ENCODE results near the gene PDCD10. TPM values are rescaled to one million over a fixed set of nuclear protein-coding genes. Genes with fewer than 3 reads are reported as not detected.
A peak's percentile ranks its signal among the peaks of the same experiment; 100 is the strongest.

PDCD10 gene
- total and polyA plus RNA-seq, 7 experiments from 2014 or later: 31.5 to 85.0 (median 47.1) TPM

GRCh38 chr3:167731393-167731792 lies 3.3 kb downstream of the PDCD10 start:
- intact Hi-C loops (cut with micrococcal nuclease): loop anchor here (5.0 to 10.0 kb wide), 2 partner anchors 34 to 363 kb away; partner anchors contain the start of gene GOLIM4 (in 1 of the 2)
- H3K27ac Mint-ChIP-seq: peak overlapping the region in 1 of 9 donors; percentile 33
- H3K9me3 Mint-ChIP-seq: no peaks in the 10 kb centered on the region
- POLR2A ChIA-PET: no interaction called here
- H3K36me3 Mint-ChIP-seq: peaks cover 0 to 8% (median 0%) of the 10 kb centered on the region in 5 donors
- no peak overlapping the region for H3K4me3 ChIP-seq (ENCODE audit: low read length)
- ATAC-seq (no peak), DNase-seq (no peak)
- CTCF ChIA-PET: no interaction called here
- no peaks in the 10 kb centered on the region for H3K27me3 ChIP-seq (ENCODE audit: control insufficient read depth in 2 of 2, insufficient read depth in 2 of 2, low read length in 2 of 2)
- peaks cover 36 to 48% (median 40%) of the 10 kb centered on the region in 7 donors for H3K4me1 Mint-ChIP-seq
- no peaks in the 10 kb centered on the region for H3K9me3 ChIP-seq (ENCODE audit: control insufficient read depth in 2 of 3, low read length in 3 of 3)
- peaks cover 20 to 30% of the 10 kb centered on the region in 2 donors for H3K4me1 ChIP-seq (ENCODE audit: control insufficient read depth in 2 of 2, insufficient read depth in 2 of 2, low read length in 2 of 2)
- H3K36me3 ChIP-seq (ENCODE audit: control insufficient read depth in 2 of 3, insufficient read depth in 3 of 3, low read length in 3 of 3): peaks cover 0 to 4% (median 0%) of the 10 kb centered on the region in 3 experiments
- H3K27me3 Mint-ChIP-seq: no peaks in the 10 kb centered on the region
- H3K4me3 Mint-ChIP-seq: peak overlapping the region in 6 of 10 donors; percentile 4 to 58 (median 39)
- no peak overlapping the region for H3K27ac ChIP-seq (ENCODE audit: low read depth, low read length)

- Histone ChIP-seq H3K36me3 (ENCODE audit: control insufficient read depth in 2 of 3, insufficient read depth in 3 of 3, low read length in 3 of 3) (no peaks in the 10 kb centered on the region), H3K4me1 (ENCODE audit: control insufficient read depth in 2 of 2, insufficient read depth in 2 of 2, low read length in 2 of 2) (peaks cover 15 to 24% of the 10 kb centered on the region in 2 donors), H3K27me3 (ENCODE audit: control insufficient read depth in 2 of 2, insufficient read depth in 2 of 2, low read length in 2 of 2) (no peaks in the 10 kb centered on the region), H3K4me3 (ENCODE audit: low read length) (no peak overlapping the region), H3K9me3 (ENCODE audit: control insufficient read depth in 2 of 3, low read length in 3 of 3) (no peaks in the 10 kb centered on the region), H3K27ac (ENCODE audit: low read depth, low read length) (no peak overlapping the region)
- peak overlapping the region in 3 of 10 donors; percentile 9 to 47 (median 18) for H3K4me3 Mint-ChIP-seq
- no peaks in the 10 kb centered on the region for H3K27me3 Mint-ChIP-seq
- peaks cover 0 to 8% (median 0%) of the 10 kb centered on the region in 5 donors for H3K36me3 Mint-ChIP-seq
- ATAC-seq: no peak
- POLR2A ChIA-PET: no interaction called here
- intact Hi-C loops (cut with micrococcal nuclease): loop anchor here in 1 of 2 donors (2.0 kb wide), 1 partner anchor 17 kb away; no protein-coding TSS in a partner anchor
- H3K9me3 Mint-ChIP-seq: no peaks in the 10 kb centered on the region
- peaks cover 40 to 59% (median 48%) of the 10 kb centered on the region in 7 donors for H3K4me1 Mint-ChIP-seq
- CTCF ChIA-PET: no interaction called here
- no peak for DNase-seq
- H3K27ac Mint-ChIP-seq: no peak overlapping the region
Observed at GRCh38 chr3:167729591-167729990, 5.1 kb downstream of the PDCD10 start.

- Mint-ChIP-seq H3K36me3 (peaks cover 0 to 8% (median 0%) of the 10 kb centered on the region in 5 donors), H3K4me3 (peak overlapping the region in 4 of 10 donors; percentile 9 to 21 (median 19)), H3K27me3 (no peaks in the 10 kb centered on the region), H3K9me3 (no peaks in the 10 kb centered on the region), H3K4me1 (peaks cover 43 to 67% (median 56%) of the 10 kb centered on the region in 7 donors), H3K27ac (peak overlapping the region in 2 of 9 donors; percentile 12 to 38)
- CTCF ChIA-PET: no interaction called here
- Histone ChIP-seq H3K36me3 (ENCODE audit: control insufficient read depth in 2 of 3, insufficient read depth in 3 of 3, low read length in 3 of 3) (peaks cover 0 to 4% (median 0%) of the 10 kb centered on the region in 3 experiments), H3K4me1 (ENCODE audit: control insufficient read depth in 2 of 2, insufficient read depth in 2 of 2, low read length in 2 of 2) (peaks cover 18 to 24% of the 10 kb centered on the region in 2 donors), H3K9me3 (ENCODE audit: control insufficient read depth in 2 of 3, low read length in 3 of 3) (no peaks in the 10 kb centered on the region), H3K27me3 (ENCODE audit: control insufficient read depth in 2 of 2, insufficient read depth in 2 of 2, low read length in 2 of 2) (no peaks in the 10 kb centered on the region), H3K4me3 (ENCODE audit: low read length) (no peak overlapping the region), H3K27ac (ENCODE audit: low read depth, low read length) (no peak overlapping the region)
- POLR2A ChIA-PET: no interaction called here
- intact Hi-C loops (cut with micrococcal nuclease): loop anchor here in 1 of 2 donors (2.0 kb wide), 1 partner anchor 16 kb away; no protein-coding TSS in a partner anchor
- DNase-seq: no peak
- no peak for ATAC-seq
Observed at GRCh38 chr3:167728632-167729323, 5.9 kb downstream of the PDCD10 start.

GRCh38 chr3:167728176-167728575 lies 6.5 kb downstream of the PDCD10 start:
- H3K27ac ChIP-seq (ENCODE audit: low read depth, low read length): no peak overlapping the region
- peak overlapping the region in 1 of 10 donors; percentile 0 for H3K4me3 Mint-ChIP-seq
- peaks cover 0 to 4% (median 2%) of the 10 kb centered on the region in 3 experiments for H3K36me3 ChIP-seq (ENCODE audit: control insufficient read depth in 2 of 3, insufficient read depth in 3 of 3, low read length in 3 of 3)
- intact Hi-C loops (cut with micrococcal nuclease): loop anchor here in 1 of 2 donors (2.0 kb wide), 1 partner anchor 15 kb away; no protein-coding TSS in a partner anchor
- ChIA-PET CTCF (no interaction called here), POLR2A (no interaction called here)
- peaks cover 41 to 73% (median 61%) of the 10 kb centered on the region in 7 donors for H3K4me1 Mint-ChIP-seq
- no peaks in the 10 kb centered on the region for H3K9me3 ChIP-seq (ENCODE audit: control insufficient read depth in 2 of 3, low read length in 3 of 3)
- peaks cover 13 to 18% of the 10 kb centered on the region in 2 donors for H3K4me1 ChIP-seq (ENCODE audit: control insufficient read depth in 2 of 2, insufficient read depth in 2 of 2, low read length in 2 of 2)
- no peaks in the 10 kb centered on the region for H3K27me3 Mint-ChIP-seq
- no peak for ATAC-seq
- no peaks in the 10 kb centered on the region for H3K27me3 ChIP-seq (ENCODE audit: control insufficient read depth in 2 of 2, insufficient read depth in 2 of 2, low read length in 2 of 2)
- H3K36me3 Mint-ChIP-seq: peaks cover 0 to 8% (median 1%) of the 10 kb centered on the region in 5 donors
- no peak overlapping the region for H3K4me3 ChIP-seq (ENCODE audit: low read length)
- no peaks in the 10 kb centered on the region for H3K9me3 Mint-ChIP-seq
- no peak for DNase-seq
- H3K27ac Mint-ChIP-seq: peak overlapping the region in 2 of 9 donors; percentile 26 to 38

GRCh38 chr3:167723872-167724271 lies 10.8 kb downstream of the PDCD10 start:
- no peaks in the 10 kb centered on the region for H3K9me3 ChIP-seq (ENCODE audit: control insufficient read depth in 2 of 3, low read length in 3 of 3)
- peaks cover 0 to 31% (median 18%) of the 10 kb centered on the region in 5 donors for H3K36me3 Mint-ChIP-seq
- ChIA-PET CTCF (no interaction called here), POLR2A (interaction anchor here (1.2 kb wide), 1 partner anchor 11 kb away, joined by 3 read pairs; the partner anchor contains the start of gene SERPINI1)
- no peaks in the 10 kb centered on the region for H3K9me3 Mint-ChIP-seq
- intact Hi-C loops (cut with micrococcal nuclease): no loop called here
- no peak overlapping the region for H3K4me3 ChIP-seq (ENCODE audit: low read length)
- H3K4me1 ChIP-seq (ENCODE audit: control insufficient read depth in 2 of 2, insufficient read depth in 2 of 2, low read length in 2 of 2): peaks cover 3 to 7% of the 10 kb centered on the region in 2 donors
- ATAC-seq (no peak), DNase-seq (no peak)
- H3K27ac ChIP-seq (ENCODE audit: low read depth, low read length): no peak overlapping the region
- no peaks in the 10 kb centered on the region for H3K27me3 Mint-ChIP-seq
- peak overlapping the region in 2 of 10 donors; percentile 23 to 24 for H3K4me3 Mint-ChIP-seq
- peaks cover 2 to 17% (median 9%) of the 10 kb centered on the region in 3 experiments for H3K36me3 ChIP-seq (ENCODE audit: control insufficient read depth in 2 of 3, insufficient read depth in 3 of 3, low read length in 3 of 3)
- peak overlapping the region in 3 of 9 donors; percentile 13 to 59 (median 37) for H3K27ac Mint-ChIP-seq
- H3K27me3 ChIP-seq (ENCODE audit: control insufficient read depth in 2 of 2, insufficient read depth in 2 of 2, low read length in 2 of 2): no peaks in the 10 kb centered on the region
- H3K4me1 Mint-ChIP-seq: peaks cover 27 to 89% (median 72%) of the 10 kb centered on the region in 7 donors

- ATAC-seq (no peak), DNase-seq (no peak)
- Histone ChIP-seq H3K27me3 (ENCODE audit: control insufficient read depth in 2 of 2, insufficient read depth in 2 of 2, low read length in 2 of 2) (no peaks in the 10 kb centered on the region), H3K27ac (ENCODE audit: low read depth, low read length) (no peak overlapping the region), H3K36me3 (ENCODE audit: control insufficient read depth in 2 of 3, insufficient read depth in 3 of 3, low read length in 3 of 3) (peaks cover 2 to 25% (median 9%) of the 10 kb centered on the region in 3 experiments), H3K9me3 (ENCODE audit: control insufficient read depth in 2 of 3, low read length in 3 of 3) (no peaks in the 10 kb centered on the region), H3K4me1 (ENCODE audit: control insufficient read depth in 2 of 2, insufficient read depth in 2 of 2, low read length in 2 of 2) (peaks cover 3 to 7% of the 10 kb centered on the region in 2 donors), H3K4me3 (ENCODE audit: low read length) (no peak overlapping the region)
- ChIA-PET POLR2A (interaction anchor here (1.2 kb wide), 1 partner anchor 12 kb away, joined by 3 read pairs; the partner anchor contains the start of gene SERPINI1), CTCF (no interaction called here)
- H3K4me1 Mint-ChIP-seq: peaks cover 24 to 87% (median 67%) of the 10 kb centered on the region in 7 donors
- peak overlapping the region in 2 of 9 donors; percentile 32 to 67 for H3K27ac Mint-ChIP-seq
- peak overlapping the region in 1 of 10 donors; percentile 21 for H3K4me3 Mint-ChIP-seq
- H3K36me3 Mint-ChIP-seq: peaks cover 0 to 37% (median 26%) of the 10 kb centered on the region in 5 donors
- intact Hi-C loops (cut with micrococcal nuclease): no loop called here
- no peaks in the 10 kb centered on the region for H3K9me3 Mint-ChIP-seq
- no peaks in the 10 kb centered on the region for H3K27me3 Mint-ChIP-seq
Observed at GRCh38 chr3:167723025-167723512, 11.6 kb downstream of the PDCD10 start.
